HG03108 (cell line): ENCODE results near the gene PDE8A.

Experiments used
- ATAC-seq: cut with Tn5 transposase; IDR thresholded peaks from one replicate; pipeline ENCODE4 v1.9.1; 2021; ENCODE audit warnings: moderate library complexity; ENCODE audit not compliant: unreplicated experiment

The PDE8A gene

DNA sequence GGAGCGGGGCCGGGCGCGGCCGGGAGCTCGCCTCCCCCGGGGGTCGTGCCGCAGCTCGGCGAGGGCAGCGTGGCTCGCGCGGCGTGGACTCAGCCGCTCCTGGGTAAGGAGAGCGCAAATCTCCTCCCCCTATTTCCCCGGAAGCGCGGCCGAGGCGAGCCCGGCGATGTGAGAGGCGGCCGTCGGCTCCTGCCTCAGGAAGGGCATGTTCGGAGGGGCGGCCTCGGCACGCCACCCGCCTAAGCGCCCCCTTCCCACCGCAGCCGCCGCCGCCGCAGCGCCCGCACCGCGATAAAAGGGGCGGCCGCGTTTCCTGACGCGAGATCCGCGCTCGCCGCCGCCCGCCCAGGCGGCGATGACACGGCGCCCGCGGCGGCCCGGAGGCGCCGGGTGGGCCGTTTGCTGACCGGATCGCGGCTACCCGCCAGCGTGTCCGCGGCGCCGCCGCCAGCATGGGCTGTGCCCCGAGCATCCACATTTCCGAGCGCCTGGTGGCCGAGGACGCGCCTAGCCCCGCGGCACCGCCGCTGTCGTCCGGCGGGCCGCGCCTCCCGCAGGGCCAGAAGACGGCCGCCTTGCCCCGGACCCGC, at the start of gene PDE8A:
Gene PDE8A, plus strand, starts transcription at position 146 of the 590 bp plus-strand sequence. Its CDS starts 307 bp downstream, at position 453.
- peak; percentile 23 for ATAC-seq

GRCh38 chr15:84934942-84935729, 46.5 kb upstream of the PDE8A start:
- ATAC-seq, result no peak

GRCh38 chr15:84937144-84937543, 44.5 kb upstream of the PDE8A start:
- no peak for ATAC-seq

DNA sequence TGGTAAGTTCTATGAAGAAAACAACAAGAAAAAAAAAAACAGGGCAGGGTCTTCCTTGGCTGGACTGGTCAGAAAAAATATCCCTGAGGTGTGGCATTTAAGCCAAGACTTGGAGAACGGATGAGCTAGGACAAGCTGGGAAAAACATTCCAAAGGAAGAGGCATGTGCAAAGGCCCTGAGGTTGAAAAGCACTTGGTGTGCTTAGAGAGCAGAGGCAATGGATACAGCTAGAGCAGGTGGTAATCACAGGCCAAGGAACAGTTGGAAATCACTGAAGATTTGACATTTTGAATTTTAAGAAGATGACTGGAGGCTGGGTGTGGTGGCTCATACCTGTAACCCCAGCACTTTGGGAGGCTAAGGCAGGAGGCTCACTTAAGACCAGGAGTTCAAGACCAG, 42.9 kb upstream of the PDE8A start:
- ATAC-seq, result no peak

GRCh38 chr15:84940399-84940798, 41.3 kb upstream of the PDE8A start:
- no peak for ATAC-seq

GRCh38 chr15:84942456-84942855, 39.2 kb upstream of the PDE8A start:
- ATAC-seq, result no peak

GRCh38 chr15:84944311-84944710, 37.3 kb upstream of the PDE8A start:
- no peak for ATAC-seq

- ATAC-seq, result no peak
Measured at GRCh38 chr15:84944861-84945260, 36.8 kb upstream of the PDE8A start.

- no peak for ATAC-seq
Measured at GRCh38 chr15:84946772-84947489, 34.7 kb upstream of the PDE8A start.

- ATAC-seq, result no peak
Measured at GRCh38 chr15:84947947-84948830, 33.5 kb upstream of the PDE8A start.

DNA sequence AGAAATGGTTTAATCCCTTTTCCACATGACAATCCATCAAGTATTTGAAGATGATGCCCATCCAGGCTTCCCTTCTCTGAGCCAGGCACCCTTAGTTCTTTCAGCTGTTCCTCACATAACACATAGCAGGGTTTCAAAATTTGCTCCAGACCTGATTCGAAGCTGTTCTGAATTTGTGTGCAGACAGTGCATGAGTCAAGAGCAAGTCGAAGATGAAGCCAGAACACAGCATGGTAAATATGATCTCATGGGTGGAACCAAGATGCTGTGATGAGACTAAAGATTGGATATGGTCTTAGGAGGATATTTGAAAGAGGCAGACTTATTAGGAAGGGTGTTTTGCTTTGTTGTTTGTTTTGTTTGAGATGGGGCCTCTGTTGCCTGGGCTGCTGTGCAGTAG, 32.6 kb upstream of the PDE8A start:
- ATAC-seq, result no peak

DNA sequence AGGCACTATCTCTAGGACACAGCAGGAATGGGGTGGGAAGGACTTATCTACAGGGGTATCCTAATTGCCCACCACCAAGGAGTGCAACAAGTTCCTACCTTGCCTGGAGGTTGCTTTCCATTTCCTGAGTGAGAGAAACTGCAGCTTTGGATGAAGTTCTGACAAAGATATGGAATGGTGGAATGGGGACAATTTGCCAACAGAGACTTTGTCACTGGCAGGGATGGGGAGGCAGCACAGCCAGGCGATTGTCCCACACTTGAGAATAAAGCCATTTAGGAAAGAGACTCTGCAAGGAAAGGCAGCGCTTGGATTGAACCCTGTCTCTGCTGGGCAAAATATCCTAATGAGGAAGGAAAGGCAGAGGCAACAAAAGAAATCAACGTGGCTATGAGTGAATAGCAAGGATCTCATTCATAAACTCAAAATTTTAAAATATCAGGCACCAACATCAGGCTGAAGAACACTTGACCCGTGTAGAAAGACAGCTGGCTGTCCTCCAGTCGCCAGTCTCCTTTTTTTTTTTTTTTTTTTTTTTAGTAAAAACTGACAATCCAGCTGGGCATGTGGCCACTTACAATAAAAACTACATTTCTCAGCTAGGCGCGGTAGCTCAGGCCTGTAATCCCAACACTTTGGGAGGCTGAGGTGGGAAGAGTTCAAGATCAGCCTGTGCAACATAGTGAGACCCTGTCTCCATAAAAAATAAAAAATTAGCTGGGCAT, 31.6 kb upstream of the PDE8A start:
- no peak for ATAC-seq

- ATAC-seq, result no peak
Measured at GRCh38 chr15:84950570-84951111, 31.0 kb upstream of the PDE8A start.

DNA sequence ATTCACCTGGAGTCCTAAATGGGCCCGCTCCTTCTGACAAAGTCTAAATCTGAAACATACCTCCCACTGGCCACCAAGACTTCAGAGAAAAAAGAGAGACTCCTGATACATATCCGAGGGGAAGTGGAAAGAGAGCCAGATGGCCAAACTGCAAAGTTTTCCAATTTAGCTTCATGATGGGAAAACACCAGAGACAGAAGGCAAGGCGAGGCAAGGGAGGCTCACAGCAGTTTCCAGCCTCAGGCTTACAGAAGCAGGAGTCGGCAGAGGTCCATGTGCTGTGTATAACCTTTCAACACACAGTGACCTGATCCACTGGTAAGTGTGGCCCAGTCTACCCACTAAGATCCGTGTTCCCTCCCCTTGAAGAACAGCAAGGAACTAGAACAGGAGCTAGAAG, 29.9 kb upstream of the PDE8A start:
- ATAC-seq, result no peak

- no peak for ATAC-seq
Measured at GRCh38 chr15:84953136-84953535, 28.5 kb upstream of the PDE8A start.

DNA sequence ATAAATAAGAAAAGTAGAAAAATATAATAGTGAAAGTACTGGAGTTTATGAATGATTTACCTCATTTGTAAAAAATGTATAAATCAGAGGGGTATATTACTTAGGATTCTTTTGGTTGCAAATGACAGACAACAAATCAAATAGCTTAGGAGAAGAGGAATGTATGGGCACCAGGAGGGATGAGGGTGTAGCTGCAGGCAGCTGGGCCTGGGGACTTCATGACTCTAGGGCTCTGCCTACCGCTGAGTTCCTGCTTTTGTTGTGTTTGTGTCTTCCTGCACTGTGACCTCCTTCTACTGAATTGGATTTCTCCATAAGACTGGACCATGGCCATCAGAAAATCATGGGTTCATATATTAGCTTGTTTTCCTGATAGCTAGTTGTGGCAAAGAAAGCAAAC, 27.9 kb upstream of the PDE8A start:
- no peak for ATAC-seq

- ATAC-seq, result no peak
Measured at GRCh38 chr15:84955089-84955848, 26.4 kb upstream of the PDE8A start.

GRCh38 chr15:84956199-84956598, 25.5 kb upstream of the PDE8A start:
- no peak for ATAC-seq

DNA sequence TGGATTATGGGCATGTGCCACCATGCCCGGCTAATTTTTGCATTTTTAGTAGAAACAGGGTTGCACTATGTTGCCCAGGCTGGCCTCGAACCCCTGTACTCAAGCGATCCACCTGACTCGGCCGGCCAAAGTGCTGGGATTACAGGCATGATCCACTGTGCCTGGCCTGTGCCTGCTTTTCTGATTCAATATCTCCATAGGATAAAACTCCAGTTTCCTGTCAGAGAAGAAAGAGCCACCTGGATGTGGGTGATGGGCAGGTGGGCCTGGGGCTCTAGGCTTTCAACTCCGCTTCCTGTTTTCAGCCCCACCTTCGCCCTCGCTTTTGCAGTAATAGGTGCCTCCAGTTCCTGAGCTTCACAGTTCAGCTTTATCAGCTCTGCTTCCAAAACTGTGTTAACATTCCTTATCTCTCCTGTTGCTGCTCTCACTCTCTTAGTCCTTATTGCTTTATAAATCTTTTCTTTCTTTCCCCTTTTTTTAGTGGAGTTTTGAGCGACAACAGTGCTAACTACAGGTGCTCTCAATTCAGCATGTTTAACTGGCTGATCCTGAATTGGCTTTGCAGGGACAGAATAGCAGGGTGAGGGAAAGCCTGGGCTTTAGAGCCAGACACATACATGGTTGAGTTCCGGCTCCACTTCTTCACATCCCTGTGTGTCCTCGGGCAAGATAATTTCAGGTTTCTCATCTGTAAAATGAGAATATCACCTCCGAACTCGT, 21.1 kb upstream of the PDE8A start:
- no peak for ATAC-seq
